CD4-positive, alpha-beta T cell treated with Interleukin-15 for 1 hour (primary cell): ENCODE data around the gene INHBE.
"Not testable (repeated sequence)": the region's sequence is repeated elsewhere in the genome, so short reads cannot be mapped to it uniquely, and the experiment has no call there.

ENCODE experiments used
- DNase-seq: peaks from one replicate; pipeline ENCODE4 v3.0.0-alpha.2; 2020

The INHBE gene, protein sequence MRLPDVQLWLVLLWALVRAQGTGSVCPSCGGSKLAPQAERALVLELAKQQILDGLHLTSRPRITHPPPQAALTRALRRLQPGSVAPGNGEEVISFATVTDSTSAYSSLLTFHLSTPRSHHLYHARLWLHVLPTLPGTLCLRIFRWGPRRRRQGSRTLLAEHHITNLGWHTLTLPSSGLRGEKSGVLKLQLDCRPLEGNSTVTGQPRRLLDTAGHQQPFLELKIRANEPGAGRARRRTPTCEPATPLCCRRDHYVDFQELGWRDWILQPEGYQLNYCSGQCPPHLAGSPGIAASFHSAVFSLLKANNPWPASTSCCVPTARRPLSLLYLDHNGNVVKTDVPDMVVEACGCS

GRCh38 chr12:57454566-57455373 lies at the start of gene INHBE:
TSS of gene INHBE (plus strand) at chr12:57455307. CDS start at chr12:57455537, 230 bp downstream.
- no peak for DNase-seq

GRCh38 chr12:57410534-57410933 lies 44.6 kb upstream of the INHBE start:
- DNase-seq: no peak

DNA sequence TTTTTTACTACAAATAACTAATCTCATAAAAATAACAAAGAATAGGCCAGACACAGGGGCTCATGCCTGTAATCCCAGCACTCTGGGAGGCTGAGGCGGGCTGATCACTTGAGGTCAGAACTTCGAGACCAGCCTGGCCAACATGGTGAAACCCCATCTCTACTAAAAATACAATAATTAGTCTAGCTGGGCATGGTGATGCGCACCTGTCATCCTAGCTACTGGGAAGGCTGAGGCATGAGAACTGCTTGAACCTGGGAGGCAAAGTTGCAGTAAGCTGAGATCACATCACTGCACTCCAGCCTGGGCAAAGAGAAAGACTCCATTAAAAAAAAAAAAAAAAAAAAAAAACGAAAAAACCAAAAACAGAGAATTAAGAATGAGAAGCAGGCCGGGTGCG lies 40.9 kb upstream of the INHBE start:
- not testable (repeated sequence) for DNase-seq

DNA sequence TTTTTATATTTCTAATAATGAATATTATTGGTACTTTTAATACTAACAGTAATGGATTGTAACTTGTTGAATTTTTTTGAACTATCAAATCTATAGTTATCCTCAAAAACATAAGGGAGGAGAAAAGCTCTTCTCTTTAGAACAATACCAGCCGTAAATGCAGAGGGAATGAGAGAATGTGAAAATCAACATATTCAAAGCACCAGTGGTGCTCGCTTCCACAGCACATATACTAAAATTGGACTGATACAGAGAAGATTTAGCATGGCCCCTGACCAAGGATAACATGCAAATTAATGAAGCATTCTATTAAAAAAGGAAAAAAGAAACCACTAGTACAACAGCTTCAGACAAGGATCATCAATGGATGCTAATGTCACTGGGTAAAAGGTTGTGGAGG lies 40.0 kb upstream of the INHBE start:
- DNase-seq: no peak

DNA sequence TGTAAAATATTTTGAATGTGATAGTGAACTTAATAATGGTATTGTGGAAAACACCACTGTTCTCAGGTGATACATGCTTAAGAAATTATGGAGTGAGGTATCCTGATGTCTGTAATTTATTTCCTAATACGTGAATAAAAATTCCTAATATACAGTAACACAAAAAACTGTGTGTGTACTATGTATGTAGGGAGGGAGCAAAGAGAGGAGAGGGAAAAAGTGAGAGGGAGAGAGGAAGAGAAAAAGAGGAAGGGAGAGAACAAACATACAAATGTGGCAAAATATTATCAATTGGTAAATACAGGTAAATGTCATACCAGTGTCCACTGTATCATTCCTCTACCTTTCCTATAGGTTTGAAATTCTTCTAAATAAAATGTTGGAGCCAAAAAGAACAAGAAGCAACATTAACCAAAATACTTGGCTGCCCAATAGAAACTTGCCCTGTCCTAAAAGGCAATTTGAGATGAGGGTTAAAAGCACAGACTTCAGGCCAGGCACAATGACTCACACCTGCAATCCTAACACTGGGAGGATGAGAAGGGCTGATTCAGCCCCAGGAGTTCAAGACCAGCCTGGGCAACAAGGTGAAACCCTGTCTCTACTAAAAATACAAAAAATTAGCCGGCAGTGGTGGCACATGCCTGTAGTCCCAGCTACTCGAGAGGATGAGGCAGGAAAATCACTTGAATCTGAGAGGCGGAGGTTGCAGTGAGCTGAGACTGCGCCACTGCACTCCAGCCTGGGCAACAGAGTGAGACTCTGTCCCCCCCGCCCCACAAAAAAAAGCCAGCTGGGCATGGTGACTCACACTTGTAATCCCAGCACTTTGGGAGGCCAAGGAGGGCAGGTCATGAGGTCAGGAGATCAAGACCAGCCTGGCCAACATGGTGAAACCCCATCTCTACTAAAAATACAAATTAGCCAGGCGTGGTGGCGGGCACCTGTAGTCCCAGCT lies 38.8 kb upstream of the INHBE start:
- DNase-seq: no peak

DNA sequence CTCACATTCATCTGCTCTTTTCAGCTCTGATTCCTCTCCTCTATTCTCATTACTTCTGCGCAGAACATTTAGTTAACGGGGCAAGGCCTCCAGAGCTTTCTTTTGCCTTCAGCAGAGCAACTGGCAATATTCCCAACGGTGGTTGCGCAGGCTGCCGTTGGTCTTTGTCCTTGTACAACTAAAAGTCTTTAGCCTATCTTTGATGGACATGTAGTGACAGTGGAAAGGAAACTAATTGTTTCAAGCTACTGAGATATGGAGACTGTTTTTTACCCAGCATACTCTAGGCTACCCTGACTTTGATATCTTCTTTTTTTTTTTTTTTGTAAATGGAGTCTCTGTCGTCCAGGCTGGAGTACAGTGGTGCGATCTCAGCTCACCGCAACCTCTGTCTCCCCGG lies 36.9 kb upstream of the INHBE start:
- no peak for DNase-seq

GRCh38 chr12:57419495-57419894 lies 35.6 kb upstream of the INHBE start:
- no peak for DNase-seq

DNA sequence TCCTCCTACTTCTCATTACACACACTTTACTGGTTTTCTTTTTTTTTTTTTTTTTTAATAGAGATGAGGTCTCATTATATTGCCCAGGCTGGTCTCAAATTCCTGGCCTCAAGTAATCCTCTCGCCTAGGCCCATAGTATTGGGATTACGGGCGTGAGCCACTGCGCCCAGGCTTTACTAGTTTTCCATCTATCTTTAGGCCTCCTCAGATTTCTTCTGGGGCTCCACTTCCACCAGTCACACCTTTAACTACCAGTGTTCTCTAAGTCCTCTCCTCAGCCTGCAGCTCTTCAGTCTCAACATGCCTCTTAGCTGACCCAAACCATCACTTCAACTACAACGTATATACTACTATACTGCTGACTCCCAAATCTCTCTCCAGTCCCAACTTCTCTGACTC lies 34.6 kb upstream of the INHBE start:
- DNase-seq: no peak

DNA sequence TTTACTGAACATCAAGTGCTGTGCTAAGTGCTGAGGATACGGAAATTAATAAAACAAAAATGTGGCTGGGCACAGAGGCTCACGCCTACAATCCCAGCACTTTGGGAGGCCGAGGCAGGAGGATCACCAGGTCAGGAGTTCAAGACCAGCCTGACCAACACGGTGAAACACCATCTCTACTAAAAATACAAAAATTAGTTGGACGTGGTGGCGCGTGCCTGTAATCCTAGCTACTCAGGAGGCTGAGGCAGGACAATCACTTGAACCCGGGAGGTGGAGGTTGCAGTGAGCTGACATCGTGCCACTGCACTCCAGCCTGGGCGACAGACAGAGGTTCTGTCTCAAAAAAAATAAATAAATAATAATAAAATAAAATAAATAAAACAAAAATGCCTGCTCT lies 28.2 kb upstream of the INHBE start:
- DNase-seq: not testable (repeated sequence)

GRCh38 chr12:57428965-57429364 lies 26.1 kb upstream of the INHBE start:
- no peak for DNase-seq

- no peak for DNase-seq
Measured at GRCh38 chr12:57429473-57430111, 25.5 kb upstream of the INHBE start.

- no peak for DNase-seq
Measured at GRCh38 chr12:57430112-57430930, 24.8 kb upstream of the INHBE start.

- peak; percentile 96 for DNase-seq
Measured at GRCh38 chr12:57430931-57431566, 24.1 kb upstream of the INHBE start, which contains the start of gene R3HDM2. TSS of gene R3HDM2 (minus strand) at chr12:57431043. CDS start at chr12:57310428, 120,615 bp downstream.

- no peak for DNase-seq
Measured at GRCh38 chr12:57431654-57432188, 23.4 kb upstream of the INHBE start.

DNA sequence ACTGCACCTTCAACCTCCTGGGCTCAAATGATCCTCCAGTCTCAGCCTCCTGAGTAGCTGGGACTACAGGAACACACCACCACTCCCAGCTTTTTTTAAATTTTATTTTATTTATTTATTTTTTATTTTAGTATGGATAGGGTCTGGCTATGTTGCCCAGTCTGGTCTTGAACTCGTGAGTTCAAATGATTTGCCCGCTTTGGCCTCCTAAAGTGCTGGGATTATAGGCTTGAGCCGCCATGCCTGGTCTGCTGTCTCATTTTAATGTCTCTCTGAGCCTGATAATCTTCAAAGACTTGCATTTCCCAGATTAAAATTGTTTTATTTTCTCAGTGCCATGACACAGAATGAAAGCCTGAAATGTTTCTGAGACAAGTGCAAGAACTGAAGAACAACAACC lies 21.7 kb upstream of the INHBE start:
- DNase-seq: no peak

DNA sequence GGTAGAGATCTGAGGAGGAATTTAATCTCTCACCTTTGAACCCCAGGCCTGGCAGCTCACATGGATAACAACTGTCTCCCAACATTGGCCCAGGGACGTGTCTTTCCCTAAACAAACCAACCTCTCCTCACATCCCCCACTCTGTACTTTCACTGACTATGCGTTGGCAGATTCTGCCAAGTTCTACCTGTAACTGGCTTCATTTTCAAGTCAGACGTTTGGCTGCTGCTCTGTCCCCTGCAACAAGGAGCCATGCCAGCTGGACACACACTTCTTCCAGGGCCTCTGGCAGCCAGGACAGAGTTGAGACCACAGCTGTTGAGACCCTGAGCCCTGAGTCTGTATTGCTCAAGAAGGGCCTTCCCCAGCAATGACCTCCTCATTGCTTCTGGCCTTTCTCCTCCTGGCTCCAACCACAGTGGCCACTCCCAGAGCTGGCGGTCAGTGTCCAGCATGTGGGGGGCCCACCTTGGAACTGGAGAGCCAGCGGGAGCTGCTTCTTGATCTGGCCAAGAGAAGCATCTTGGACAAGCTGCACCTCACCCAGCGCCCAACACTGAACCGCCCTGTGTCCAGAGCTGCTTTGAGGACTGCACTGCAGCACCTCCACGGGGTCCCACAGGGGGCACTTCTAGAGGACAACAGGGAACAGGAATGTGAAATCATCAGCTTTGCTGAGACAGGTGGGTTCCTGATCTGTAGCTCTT lies 20.4 kb upstream of the INHBE start, which contains the start of gene INHBC:
Gene INHBC (plus strand): TSS at position 268 of the 707 bp plus-strand sequence. CDS start 103 bp downstream, at position 371.
- DNase-seq: no peak

GRCh38 chr12:57435293-57435692 lies 19.8 kb upstream of the INHBE start:
- no peak for DNase-seq

DNA sequence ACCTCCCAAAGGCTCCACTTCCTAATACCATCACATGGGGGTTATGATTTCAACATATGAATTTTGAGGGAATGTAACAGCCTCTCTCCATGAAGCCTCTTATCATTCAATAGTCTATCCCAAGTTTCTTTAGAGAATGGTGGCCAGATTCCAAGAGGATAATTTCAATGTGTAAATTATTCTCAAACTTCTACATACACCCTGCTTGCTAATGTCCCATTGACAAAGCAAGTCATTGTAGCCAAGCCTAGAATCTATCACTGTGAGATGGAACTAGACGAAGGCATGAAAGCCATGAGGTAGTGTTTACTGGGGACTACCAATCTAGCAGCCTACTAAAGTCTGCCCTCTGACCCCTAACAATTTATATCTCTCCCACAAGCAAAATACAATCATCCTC lies 16.7 kb upstream of the INHBE start:
- no peak for DNase-seq

- DNase-seq: no peak
Measured at GRCh38 chr12:57439762-57440266, 15.3 kb upstream of the INHBE start.

- DNase-seq: not testable (repeated sequence)
Measured at GRCh38 chr12:57441393-57441792, 13.7 kb upstream of the INHBE start.
